ENCODE results near the gene PRPF8.
"Not testable (repeated sequence)": the region's sequence is repeated elsewhere in the genome, so short reads cannot be mapped to it uniquely, and the experiment has no call there.

The PRPF8 gene

DNA sequence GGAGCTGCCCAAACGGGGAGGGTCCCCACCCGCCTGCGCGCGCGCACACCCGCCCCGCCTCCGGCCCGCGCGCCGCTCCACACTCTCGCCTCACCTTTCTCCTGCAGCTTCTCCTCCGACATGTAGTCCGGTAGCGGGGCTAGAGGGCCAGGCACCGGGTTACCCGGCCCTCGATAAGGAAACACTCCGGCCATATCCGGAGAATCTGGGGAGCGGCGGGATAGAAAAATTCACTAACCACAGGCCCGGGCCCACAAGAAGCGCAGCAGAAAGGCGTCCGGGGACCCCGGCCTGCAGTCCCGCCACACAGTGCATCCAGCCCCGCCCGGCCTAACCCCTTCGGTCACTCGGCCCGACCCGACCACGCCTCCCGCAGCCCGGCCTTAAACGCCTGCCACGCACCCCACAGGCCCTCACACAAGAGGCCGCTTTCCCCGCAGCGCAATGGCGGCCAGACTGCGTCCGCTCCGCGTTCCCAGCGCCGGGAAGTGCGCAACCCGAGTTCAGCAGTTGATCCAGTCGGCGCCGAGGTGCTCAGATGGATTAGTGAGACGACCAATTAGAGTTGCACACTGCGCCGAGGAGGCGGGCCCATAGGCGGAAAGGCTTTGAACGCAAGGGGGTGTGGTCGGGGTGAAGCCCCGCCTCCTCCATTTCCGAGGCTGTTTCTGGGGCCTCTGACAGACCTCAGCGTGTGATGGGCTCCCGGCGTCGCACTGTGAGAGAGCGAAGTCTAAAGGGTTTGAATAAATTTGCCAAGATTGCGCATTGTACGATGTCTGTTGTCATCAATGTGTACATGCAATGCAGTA is at the start of gene PRPF8:
Gene PRPF8 (minus strand): TSS at position 490 of the 812 bp plus-strand sequence. CDS start 296 bp downstream, at position 194.
- peak; percentile 98 to 99 for DNase-seq

DNA sequence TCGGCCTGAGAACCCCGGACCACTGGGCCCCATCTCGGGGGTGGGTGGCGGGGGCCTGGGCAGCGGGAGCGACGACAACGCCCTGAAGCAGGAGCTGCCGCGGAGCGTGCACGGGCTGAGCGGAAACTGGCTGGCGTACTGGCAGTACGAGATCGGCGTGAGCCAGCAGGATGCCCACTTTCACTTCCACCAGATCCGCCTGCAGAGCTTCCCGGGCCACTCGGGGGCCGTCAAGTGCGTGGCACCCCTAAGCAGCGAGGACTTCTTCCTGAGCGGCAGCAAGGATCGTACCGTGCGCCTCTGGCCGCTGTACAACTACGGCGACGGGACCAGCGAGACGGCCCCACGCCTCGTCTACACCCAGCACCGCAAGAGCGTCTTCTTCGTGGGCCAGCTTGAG is 49.1 kb upstream of the PRPF8 start:
- no peak for DNase-seq

DNA sequence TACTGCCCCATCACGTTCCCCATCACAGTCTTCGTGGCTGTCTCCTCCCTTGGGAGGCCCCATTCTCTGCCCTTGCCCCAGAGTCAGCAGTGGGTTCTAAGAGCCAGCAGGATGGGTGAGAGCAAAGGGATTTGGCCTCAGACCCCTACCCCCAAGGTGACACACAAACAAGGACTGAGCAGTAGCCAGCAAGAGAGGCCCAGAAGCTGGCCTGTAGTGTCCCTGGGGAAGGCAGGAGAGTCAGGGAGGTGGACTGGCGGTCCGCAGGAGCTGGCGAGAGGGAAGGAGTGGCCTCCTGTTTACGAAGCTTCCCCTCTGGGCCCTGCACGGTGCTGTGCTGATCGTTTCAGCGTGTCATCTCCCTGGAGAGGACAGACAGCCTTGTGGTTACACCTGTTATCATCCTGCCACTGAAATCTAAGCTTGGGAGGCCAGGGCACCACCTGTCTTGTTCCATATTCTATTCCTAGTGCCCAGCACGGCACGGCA is 48.2 kb upstream of the PRPF8 start:
- DNase-seq = no peak

- no peak for DNase-seq
Measured at GRCh38 chr17:1732241-1732832, 47.7 kb upstream of the PRPF8 start.

GRCh38 chr17:1731194-1731506 is 46.5 kb upstream of the PRPF8 start:
- no peak for DNase-seq

DNA sequence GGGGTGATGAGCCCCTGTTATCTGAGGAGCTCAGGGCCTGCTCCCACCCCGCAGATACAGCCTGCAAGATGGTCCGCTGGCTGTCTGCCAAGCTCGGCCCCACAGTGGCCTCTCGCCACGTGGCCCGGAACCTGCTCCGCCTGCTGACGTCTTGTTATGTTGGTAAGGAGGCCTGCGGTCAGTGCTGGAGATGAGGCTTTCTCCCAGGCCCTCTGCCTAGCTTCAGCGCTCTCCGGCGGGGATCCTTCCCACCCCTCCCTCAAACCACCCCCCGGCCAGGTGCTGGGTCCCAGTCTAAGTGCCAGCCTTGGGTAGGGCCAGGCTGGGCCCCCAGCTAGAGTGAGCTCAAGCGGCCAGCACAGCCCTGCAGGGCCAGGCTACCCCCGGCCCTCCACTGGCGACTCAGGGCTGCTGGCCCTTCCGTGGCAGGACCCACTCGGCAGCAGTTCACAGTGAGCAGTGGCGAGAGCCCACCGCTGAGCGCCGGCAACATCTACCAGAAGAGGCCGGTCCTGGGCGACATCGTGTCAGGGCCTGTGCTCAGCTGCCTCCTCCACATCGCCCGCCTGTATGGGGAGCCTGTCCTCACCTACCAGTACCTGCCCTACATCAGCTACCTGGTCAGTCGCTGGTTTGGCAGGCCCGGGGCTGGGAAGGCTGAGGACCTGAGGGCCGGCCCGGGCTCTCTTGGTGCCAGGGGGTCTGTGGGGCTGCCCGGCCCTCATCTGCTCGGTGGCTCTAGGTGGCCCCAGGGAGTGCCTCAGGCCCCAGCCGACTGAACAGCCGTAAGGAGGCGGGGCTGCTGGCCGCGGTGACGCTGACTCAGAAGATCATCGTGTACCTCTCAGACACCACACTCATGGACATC is 45.9 kb upstream of the PRPF8 start:
- DNase-seq = no peak

DNA sequence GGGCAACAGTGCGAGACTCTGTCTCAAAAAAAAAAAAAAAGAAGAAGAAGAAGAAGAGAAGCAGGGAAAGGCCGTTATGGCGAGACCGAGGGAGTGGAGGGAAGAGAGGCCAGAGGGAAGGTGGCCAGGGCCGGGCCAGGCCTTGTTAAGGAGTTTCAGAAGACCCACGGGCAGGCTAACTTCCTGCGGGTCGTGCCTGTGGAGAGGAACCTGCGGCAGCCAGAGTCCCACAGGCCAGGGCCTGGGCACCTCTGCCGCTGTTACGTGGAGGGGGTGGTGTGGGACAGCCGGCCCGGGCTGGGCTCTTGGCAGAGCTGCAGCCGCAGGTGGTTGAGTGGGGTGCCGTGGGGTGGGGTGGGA is 45.3 kb upstream of the PRPF8 start:
- no peak for DNase-seq

DNA sequence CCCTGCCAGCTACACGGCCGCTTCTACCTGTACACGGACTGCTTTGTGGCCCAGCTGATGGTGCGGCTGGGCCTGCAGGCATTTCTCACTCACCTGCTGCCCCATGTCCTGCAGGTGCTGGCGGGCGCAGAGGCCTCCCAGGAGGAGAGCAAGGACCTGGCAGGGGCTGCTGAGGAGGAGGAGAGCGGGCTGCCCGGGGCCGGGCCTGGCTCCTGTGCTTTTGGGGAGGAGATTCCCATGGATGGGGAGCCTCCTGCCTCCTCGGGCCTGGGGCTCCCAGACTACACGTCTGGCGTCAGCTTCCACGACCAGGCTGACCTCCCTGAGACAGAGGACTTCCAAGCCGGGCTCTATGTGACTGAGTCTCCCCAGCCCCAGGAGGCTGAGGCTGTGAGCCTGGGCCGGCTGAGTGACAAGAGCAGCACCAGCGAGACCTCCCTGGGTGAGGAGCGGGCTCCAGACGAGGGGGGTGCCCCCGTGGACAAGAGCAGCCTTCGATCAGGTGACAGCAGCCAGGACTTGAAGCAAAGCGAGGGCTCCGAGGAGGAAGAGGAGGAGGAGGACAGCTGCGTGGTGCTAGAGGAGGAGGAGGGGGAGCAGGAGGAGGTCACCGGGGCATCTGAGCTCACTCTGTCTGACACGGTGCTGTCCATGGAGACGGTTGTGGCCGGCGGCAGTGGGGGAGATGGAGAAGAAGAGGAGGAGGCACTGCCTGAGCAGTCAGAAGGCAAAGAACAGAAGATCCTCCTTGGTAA is 43.4 kb upstream of the PRPF8 start:
- DNase-seq = no peak

DNA sequence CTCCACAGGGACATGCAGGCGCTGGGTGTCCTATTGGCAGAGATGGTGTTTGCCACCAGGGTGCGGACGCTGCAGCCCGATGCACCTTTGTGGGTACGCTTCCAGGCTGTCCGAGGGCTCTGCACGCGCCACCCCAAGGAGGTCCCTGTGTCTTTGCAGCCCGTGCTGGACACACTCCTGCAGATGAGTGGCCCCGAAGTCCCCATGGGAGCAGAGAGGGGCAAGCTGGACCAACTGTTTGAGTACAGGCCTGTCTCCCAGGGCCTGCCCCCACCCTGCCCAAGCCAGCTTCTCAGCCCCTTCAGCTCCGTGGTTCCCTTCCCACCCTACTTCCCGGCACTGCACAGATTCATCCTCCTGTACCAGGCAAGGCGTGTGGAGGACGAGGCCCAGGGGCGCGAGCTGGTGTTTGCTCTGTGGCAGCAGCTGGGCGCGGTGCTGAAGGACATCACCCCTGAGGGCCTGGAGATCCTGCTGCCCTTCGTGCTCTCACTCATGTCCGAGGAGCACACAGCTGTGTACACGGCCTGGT is 42.7 kb upstream of the PRPF8 start:
- DNase-seq = no peak

DNA sequence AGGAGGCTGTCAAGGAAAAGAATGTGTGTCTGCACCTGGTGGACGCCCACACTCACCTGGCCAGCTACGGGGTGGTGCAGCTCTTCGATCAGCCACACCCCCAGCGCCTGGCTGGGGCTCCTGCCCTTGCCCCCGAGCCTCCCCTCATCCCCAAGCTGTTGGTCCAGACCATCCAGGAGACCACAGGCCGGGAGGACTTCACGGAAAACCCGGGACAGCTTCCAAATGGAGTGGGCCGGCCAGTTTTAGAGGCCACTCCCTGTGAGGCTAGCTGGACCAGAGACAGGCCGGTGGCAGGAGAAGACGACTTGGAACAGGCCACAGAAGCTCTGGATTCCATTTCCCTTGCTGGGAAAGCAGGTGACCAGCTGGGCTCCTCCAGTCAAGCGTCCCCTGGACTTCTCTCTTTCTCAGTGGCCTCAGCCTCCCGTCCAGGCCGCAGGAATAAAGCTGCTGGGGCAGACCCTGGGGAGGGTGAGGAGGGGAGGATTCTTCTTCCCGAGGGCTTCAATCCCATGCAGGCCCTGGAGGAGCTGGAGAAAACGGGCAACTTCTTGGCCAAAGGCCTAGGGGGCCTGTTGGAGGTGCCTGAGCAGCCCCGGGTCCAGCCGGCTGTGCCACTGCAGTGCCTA is 42.1 kb upstream of the PRPF8 start:
- DNase-seq = no peak

DNA sequence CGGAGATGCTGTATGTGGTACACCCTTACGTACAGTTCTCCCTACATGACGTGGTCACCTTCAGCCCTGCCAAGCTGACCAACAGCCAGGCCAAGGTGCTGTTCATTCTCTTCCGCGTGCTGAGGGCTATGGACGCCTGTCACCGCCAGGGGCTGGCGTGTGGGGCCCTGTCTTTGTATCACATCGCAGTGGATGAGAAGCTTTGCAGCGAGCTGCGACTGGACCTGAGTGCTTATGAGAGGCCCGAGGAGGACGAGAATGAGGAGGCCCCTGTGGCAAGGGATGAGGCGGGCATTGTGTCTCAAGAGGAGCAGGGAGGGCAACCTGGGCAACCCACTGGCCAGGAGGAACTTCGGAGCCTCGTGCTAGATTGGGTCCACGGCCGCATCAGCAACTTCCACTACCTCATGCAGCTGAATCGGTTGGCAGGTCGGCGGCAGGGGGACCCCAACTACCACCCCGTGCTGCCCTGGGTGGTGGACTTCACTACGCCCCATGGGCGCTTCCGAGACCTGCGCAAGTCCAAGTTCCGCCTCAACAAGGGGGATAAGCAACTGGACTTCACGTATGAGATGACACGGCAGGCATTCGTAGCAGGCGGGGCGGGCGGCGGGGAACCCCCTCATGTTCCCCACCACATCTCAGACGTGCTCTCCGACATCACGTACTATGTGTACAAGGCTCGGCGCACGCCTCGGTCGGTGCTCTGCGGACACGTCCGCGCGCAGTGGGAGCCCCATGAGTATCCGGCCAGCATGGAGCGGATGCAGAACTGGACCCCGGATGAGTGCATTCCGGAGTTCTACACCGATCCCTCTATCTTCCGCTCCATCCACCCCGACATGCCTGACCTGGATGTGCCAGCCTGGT is 41.2 kb upstream of the PRPF8 start:
- DNase-seq = no peak

GRCh38 chr17:1724869-1725641 is 40.4 kb upstream of the PRPF8 start:
- DNase-seq = peak in 1 of 2 experiments; percentile 49

DNA sequence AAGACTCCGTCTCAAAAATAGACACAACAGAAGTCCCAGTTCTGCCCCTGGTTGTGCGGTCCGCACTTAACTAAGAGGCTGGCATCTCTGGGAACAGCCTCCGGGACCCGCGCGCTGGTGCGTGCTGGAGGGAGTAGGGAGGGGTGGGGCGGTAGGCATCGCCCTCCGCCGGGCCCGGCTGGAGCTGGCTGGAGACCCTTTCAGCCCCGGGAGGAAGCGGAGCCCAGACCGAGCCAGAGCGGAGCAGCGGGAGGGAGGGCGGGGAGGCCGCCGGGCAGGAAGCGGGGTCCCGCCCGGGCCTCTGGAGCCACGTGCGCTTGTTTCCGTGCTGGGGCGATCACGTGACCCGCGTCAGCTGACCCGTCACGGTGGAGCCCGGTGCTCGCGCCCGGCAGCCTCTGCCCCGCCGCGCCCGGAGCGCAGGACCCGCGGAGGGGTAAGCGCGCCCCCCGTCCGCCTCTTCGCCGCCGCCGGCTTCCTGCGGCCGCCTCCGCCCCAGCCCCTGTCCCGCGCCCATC is 39.7 kb upstream of the PRPF8 start, which contains the start of gene WDR81:
Gene WDR81 (plus strand): TSS at position 354 of the 518 bp plus-strand sequence. CDS start 256 bp downstream, outside the sequence.
- peak; percentile 66 to 89 for DNase-seq

- DNase-seq = not testable (repeated sequence)
Measured at GRCh38 chr17:1722022-1722421, 37.4 kb upstream of the PRPF8 start.

DNA sequence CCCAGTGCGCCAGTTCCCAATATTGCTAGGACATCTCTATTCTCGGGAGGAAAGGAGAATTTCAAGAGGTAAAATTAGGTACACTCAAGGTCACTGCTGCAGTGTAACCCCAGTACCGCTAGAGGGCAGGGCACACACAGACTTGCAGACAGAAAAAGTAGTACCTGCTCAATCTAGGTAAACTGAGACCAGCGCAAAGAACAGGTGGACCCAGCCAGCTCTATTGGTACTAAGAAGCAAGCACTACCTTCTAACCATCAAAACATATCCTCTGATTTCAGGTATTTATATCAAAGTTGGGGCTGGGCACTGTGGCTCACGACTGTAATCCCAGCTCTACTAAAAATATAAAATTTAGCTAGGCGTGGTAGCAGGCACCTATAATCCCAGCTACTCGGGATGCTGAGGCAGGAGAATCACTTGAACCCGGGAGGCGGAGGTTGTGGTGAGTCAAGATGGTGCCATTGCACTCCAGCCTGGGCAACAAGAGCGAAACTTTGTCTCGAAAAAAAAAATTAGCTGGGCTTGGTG is 36.3 kb upstream of the PRPF8 start:
- DNase-seq = peak; percentile 60 to 72

DNA sequence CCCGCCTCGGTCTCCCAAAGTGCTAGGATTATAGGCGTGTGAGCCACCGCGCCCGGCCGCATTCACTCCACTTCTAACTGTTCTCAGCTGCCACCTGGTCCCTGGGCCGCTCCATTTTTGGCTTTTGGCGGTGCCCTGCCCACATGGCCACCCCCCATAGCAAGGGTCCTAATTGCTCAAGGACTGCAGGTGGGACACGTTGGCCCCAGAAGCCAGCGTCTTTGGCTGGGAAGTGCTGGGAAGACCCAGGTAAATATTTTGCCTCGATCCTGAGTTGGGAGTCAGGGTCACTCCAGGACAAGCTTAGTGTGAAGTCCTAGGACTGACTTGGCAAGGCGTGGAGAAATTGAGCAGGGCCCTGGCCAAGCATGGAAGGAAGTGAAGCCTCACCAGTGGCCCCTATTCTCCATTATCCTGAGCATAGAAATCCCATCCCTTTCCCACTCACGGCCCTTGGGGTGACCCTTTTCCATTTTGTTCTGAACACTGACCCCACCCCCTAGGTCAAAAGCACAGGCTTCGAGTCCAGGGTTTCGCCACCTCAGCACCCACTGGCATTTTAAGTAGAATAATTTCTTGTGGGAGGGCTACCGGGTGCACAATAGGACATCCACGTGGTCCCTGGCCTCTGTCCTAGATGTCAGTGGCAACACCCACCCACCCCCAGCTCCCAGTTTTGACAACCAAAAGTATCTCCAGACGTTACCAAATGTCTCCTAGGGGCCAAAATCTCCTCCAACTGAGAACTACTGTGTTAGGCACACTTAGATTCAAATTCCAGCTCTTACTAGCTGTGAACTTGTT is 33.9 kb upstream of the PRPF8 start:
- DNase-seq = no peak

DNA sequence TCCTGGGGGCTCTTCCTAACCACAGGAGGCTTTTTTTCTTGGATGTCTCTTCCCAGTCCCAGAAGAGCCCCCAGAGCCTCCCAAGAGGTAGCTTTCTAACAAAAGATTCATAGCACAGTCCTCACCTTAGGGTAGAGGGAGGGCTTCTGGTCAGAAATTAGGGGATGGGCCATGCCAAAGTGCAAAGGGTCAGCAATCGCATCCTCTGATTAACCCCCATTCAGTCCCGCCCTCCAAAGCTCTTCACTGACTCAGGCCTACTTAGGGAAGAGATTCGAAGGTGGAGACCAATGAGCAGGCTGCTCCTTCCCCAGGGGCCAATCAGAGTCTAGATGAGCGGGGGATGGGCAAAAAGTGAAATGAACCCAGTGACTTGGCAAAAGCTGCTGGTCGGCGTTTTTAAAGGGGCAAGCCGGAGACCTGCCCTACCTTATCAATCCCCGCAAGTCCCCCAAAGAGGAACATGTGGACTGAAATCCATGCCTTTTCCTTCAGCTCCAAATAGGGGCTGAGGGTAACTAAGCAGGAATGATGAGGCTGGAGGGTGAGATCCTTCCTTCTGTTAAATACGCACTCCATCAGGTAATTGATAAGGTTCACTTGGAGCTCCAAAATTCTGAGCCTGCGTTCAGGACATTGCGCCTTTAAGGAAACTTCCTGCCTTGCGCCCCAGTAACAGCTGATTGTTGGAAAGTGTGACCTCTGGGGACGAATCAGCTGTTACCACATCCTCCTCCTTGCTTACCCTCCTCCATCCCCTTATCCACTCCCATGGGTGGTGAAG is 32.4 kb upstream of the PRPF8 start:
- DNase-seq = peak; percentile 100

Data from SHP77 (cell line).